ENCODE results near the gene CUL9.

CUL9 gene

DNA sequence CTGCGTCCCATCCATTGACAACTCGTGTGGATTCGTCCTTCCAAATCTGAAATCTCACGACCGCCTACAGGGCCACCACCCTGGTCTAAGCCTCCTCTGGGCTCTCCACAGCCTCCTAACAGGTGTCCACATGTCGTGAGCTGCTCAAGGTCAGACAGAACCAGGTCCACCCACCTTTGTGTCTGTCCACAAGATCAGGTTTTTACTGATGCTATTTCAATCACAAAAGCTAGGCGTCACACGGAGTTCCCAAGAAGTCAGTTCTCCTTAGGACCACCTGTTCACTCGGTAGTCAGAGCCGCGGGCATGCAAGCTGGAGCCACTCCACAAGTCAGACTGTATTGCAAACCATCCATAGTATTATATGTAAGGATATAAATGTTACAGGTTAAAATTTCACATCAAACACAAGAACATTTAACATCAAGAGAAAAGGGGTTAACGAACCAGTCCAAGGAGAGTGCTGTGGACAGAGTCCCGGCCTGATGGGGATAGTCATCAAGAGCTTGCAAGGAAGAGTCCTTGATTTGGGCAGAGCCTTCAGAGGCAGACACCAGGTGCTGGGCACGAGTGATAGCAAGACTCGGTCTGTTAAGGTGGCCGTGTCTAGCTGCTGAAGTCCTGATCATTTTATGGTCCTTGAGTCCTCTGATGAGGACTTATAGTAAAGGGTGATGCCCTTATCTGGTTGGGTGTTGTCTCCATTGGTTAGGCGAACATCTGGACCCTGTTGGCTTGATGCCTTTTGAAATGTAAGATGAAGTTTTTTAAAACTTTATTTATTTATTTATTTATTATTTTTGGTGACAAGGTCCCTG lies 48.0 kb downstream of the CUL9 start:
- DNase-seq (ENCODE audit: low spot score) = no peak

DNA sequence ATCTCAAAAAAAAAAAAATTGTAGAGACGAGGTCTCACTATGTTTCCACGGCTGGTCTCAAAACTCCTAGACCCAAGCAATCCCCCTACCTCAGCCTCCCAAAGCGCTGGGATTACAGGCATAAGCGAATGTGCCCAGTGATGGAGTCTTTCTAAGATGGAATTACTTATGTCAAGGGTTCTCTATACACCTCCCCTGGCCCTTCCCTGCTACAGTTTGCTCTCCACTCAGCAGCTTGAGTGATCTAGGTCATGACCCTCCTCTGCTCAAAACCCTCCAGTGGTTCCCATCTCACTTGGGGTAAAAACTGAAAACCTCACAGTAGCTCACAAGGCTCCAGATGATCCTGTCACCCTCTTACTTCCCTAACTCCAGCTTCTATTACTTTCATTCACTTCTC lies 49.1 kb downstream of the CUL9 start:
- no peak for DNase-seq (ENCODE audit: low spot score)

DNA sequence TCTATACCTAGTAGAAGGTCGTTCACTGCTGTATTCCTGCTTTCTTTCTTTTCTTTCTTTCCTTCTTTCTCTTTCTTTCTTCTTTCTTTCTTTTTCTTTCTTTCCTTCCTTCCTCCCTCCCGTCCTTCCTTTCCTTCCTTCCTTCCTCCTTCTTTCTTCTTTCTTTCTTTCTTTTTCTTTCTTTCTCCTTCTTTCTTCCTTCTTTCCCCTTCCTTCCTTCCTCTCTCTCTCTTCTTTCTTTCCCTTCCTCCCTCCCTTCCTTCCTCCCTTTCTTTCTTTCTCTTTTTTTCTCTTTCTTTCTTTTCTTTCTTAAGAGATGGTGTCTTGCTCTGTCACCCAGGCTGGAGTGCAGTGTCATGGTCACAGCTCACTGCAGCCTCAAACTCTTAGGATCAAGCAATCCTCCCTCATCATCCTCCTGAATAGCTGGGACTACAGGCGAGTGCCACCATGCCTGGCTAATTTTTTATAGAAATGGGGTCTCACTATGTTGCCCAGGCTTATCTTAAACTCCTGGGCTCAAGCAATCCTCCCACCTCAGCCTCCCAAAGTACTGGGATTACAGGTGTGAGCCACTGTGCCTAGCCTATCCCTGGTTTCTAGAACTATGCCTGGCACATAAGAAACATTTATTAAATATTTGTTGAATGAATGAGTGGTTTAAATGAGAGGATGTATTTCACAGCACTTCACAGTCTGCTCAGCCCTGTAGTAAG lies 49.9 kb downstream of the CUL9 start:
- DNase-seq (ENCODE audit: low spot score) = no peak

DNA sequence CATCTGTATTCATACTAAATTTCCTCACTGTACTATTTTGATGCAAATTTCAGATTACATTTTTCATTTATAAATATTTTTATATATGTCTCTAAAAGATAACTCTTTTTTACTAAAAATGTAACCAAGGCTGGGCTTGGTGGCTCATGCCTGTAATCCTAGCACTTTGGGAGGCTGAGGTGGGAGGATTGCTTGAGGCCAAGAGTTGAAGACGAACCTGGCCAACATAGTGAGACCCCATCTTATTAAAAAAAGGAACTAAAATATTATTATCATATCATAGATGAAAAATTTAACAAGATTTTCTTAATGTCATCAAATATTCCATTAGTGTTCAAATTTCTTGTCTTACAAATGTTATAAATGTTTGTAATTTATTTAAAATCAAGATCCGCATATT lies 53.8 kb downstream of the CUL9 start:
- no peak for DNase-seq (ENCODE audit: low spot score)

DNA sequence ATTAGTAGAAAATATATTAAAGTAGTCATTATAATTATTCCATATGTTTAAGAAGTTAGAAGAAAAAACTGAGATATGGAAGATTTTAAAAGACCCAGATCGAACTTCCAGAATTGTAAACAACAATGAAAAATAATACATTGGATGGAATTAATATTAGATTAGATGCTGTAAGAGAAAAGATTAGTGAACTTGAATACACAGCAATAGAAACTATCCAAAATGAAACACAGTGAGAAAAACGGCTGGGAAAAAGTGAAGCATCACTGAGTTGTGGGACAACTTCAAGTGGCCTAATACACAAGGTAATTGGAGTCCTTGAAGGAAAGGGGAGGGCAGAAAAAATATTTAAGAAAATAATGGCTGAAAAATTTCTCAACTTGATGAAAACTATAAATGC lies 57.1 kb downstream of the CUL9 start:
- DNase-seq (ENCODE audit: low spot score) = no peak

DNA sequence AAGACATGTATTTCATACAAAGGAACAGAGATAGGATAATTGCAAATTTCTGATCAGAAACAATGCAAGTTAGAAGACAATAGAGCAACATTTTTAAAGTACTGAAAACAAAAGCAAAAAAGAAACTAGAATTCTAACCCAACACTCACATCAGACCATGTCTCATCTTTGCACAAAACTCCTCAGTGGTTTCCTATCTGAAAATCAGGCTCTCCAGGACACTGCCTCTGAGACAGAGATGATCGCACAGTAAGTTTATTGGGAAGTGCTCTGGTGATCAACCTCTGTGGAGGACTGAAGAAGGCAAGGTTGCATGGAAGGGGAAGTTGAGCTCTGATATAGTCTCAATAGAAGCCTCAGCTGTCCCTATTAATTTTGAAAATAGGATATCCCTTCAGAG lies 59.0 kb downstream of the CUL9 start:
- no peak for DNase-seq (ENCODE audit: low spot score)

DNA sequence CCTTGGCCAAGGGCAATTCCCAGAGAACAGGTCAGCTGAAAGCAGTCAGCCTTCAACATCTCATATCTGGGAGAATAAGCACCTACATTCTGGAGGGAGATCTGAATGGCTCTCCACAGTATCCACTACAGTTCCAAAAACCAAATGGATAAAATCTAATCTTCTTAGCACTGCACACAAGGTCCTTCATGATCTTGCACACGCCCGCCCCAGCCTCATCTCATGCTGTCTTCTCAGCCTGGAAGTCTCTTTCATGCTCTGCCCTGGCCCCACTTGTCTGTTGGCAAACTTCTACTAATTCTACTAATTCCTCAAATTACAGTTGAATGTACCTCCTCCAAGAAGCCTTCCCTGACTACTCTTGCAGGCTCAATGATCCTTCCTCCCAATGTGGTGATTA lies 59.5 kb downstream of the CUL9 start:
- no peak for DNase-seq (ENCODE audit: low spot score)

DNA sequence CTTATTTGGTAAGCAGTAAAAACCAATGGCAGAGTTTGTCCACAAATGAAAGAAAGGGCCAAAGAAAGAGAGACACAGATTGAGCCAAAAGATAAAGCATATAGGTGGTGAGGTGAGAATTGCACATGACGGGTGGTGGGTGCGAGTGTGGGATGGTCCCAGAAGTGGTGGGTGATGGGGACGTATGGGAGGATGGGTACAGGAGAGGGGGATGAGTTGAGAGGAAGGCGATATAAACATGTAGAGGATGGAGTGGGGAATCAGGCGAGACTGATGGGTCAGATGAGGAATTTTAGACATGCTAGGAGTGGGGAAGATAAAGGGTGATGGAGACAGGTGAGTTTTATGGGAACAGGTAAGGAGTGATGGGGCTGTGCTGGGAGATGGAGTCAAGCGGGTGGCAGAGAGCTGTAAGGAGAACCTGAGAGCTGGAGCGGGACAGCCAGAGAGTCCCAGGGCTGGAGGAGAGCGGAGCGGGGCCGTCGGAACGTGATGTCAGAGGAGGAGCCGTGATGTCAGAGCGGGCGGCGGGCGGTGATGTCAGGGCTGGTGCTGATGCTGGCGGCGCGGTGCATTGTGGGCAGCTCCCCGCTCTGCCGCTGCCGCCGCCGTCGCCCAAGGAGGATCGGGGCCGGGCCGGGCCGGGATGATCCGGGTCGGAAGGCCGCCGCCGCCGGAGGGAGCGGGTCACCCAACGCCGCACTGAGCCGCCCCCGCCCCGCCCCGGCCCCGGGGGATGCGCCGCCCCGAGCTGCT lies 61.1 kb downstream of the CUL9 start, which contains the start of gene TTBK1:
Gene TTBK1, plus strand, starts transcription at position 574 of the 756 bp plus-strand sequence. CDS start 3,180 bp downstream, outside the sequence.
- DNase-seq (ENCODE audit: low spot score) = no peak

DNA sequence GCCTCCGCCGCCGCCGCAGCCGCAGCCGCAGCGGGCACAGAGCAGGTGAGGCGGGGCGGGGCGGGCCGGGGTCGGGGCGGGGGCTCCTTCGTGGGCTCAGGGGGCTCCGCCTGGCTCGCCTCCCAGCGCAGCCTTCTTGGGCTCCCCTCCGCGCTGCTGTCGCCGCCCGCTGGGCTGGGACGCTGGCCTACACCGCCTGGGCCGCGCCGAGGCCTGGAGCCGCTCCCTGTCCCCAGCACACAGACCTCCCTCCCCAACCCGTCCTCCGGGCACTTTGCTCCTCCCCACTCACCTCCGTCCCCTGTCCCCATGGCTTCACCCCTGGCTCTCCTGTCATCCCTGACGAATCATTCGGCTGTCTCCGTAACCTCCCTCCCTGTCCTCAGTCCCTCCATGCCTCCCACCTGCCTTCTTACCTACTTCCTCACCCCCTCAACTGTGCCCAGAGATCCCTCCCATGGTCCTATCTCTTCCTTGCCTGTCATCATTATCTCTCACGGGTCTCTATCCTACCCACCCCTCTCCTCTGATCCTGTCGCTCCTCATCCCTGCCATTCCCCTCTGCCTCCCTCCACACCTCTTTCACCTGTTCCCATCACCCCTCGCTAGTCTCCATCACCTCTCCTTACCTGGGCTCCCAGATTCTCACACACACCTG lies 61.8 kb downstream of the CUL9 start:
- DNase-seq (ENCODE audit: low spot score) = no peak

DNA sequence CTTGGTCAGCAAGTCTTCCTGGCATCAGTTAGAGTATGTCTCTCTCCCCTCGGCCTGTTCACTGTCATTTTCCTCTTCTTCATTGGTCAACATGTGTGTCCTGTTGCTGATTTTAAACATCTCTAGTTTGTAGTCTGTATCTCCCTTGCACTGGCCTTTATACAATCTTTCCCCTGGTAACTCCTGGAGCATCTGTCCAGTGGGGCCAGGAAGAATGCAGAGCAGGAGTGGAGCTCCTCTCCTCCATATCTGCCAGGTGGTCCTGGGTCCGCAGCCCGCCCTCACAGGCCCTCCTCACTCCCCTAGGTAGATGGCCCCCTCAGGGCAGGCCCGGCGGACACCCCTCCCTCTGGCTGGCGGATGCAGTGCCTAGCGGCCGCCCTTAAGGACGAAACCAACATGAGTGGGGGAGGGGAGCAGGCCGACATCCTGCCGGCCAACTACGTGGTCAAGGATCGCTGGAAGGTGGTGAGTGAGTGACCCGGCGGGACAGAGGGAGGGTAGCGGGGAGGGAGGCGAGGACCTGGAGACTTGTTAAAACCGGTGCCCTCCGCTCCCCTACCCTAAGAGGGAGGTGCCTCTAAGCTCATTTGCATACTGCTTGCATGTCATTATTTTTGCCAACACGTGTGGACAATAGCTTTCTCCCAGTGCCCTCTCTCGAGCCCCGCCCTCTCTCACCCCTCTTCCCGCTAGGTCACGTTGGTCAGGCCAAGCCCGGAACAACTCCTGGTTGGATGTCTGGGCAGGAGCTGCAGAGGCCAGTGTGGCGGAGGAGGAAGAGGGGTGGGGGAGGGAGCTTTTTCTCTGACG lies 64.5 kb downstream of the CUL9 start:
- no peak for DNase-seq (ENCODE audit: low spot score)

DNA sequence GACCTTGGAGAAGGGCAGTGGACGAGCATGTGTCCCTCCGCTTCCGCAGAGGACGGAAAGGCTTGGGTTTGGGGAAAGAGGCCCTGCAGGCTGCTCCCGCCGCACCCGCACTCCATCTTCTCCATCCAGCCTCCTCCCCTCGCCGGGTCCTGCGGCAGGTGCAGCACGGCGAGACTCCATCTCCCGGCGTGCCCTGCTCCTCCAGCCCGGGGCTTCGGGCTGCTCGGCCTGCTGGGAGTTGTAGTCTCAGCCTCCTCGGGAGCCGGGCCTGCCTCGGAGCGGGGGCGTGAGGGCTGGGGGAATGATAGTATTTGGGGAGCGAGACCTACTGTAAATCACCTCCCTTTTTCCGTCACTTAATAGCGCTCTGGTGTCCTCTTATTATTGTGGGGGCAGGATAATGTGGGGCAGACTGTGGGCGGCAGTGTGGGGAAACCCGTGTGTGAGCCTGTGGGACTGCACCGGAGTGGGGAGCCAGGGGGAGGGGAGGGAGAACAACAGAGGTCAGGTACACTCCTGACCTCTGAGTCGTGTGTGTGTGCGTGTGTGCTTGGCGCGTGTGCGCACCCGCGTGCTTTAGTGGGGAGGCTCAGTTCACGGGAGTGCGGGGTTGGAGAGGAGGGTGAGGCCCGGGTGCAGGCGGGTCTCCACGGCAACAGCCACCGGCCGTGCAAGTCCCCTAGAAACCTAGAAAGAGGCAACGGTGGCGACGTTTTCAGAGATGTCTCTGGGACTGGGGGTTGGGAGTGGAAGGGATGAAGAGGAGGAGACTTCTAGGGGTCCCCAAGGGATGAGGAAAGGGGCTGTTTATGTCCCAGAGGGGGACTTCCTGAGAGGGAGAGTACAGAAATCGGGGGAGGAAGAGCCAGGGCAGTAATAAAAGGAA lies 65.4 kb downstream of the CUL9 start:
- peak; percentile 81 for DNase-seq (ENCODE audit: low spot score)

DNA sequence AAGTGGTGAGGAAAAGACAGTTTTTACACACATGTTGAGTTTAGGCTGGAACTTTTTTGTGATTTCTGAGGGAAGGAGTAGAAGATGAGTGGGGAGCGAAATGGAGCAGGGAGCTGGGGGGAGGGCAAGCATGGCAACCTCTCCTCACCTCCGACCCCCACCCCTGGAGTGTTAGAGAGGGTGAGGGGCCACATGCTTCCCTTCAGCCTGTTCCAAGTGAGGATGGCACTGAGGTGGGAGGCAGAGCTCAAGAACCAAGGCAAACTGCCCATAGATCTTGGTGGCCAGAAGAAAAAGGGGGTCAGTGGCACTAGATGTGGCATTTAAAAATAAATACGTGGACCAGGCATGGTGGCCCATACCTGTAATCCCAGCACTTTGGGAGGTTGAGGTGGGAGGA lies 66.1 kb downstream of the CUL9 start:
- DNase-seq (ENCODE audit: low spot score) = no peak

DNA sequence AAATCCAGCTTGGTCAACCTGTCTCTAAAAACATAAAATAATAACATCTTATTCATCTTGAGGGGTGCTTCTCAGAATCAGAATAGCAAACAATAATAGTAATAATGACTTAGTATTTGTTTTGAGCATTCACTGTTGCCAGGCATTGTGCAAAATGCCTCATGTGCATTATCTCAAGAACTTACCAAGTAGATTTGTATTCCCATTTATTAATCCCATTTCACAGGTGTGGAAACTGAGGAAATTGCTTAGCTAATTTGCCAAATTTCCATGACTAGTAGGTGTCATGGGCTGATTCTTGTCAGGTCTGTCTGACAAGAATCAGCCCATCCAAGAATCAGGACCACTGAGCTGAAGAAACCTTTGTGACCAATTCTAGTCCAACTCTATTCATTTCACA lies 66.8 kb downstream of the CUL9 start:
- DNase-seq (ENCODE audit: low spot score) = no peak

DNA sequence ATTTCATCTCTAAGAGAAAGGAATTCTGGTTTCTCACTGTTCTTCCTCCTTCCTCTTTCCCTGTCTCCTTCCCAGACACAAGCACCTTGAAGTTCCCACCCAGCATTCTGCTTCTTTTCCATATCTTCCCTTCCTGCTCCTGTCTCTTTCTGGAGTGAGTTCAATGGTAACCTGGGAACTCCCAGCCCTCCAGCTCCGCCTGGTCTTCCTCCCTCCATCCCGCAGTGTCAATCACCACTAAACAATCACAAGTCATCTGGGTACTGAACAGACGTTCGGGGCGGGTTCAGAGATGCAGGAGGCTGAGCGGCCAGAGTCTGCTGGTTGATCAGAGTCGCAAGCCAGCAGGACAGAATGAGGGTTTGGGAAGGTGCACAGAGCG lies 69.0 kb downstream of the CUL9 start:
- DNase-seq (ENCODE audit: low spot score) = no peak

DNA sequence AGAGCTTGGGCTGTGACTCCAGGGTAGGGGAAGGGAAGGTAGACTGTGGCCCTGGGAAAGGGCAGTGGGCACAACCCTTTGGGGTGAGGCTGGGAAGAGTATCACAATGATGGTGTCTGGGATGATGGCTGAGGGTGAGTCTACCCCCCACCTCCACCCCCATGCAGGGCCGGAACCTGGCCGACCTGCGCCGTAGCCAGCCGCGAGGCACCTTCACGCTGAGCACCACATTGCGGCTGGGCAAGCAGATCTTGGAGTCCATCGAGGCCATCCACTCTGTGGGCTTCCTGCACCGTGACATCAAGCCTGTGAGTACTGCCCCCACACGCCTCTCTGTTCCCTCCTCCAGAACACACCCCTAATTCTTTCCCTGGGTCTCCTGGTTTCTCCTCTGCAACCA lies 71.4 kb downstream of the CUL9 start:
- DNase-seq (ENCODE audit: low spot score) = no peak

DNA sequence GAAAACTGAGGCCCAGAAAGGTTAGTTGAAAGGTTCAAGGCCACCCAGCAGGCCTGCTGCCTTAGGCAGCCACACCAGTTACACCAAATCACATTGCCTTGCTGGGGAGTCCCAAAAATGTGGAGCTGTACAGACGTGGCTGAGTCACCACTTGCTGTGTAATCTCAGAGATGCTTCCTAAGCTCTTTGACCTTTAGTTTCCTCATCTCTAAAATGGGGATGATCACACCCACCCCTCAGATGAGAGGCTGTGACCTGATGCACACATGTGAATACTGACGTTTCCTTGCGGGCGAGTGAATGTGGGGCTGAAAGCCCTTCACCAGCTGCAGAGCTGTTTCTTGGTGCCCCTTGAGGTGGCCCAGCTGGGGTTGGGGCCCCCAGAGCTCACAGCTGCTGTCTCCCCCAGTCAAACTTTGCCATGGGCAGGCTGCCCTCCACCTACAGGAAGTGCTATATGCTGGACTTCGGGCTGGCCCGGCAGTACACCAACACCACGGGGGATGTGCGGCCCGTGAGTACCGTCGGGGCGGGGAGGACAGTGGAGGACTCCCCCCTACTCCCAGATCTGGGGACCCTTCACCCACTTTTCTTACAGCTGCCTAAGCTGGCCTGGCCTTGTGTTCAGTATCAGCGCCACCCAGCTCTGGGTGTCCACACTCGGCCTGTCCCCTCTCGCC lies 72.3 kb downstream of the CUL9 start:
- DNase-seq (ENCODE audit: low spot score) = no peak

DNA sequence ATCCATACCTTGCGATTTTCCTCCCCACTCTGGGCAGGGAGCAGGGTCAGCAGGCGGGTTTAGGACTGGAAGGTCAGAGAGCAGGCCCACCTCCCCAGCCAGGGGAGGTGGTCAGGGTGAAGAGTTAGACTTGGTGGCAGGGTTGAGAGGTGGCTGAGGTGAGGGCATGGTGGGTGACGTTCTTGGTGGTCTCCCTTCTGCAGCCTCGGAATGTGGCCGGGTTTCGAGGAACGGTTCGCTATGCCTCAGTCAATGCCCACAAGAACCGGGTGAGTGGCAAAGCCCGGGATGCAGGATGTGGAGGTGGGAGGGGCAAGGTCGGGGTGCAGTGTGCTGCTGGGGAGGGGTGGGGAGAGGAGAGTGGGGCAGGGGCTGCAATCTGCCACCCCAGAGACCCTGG lies 72.8 kb downstream of the CUL9 start:
- DNase-seq (ENCODE audit: low spot score) = no peak

DNA sequence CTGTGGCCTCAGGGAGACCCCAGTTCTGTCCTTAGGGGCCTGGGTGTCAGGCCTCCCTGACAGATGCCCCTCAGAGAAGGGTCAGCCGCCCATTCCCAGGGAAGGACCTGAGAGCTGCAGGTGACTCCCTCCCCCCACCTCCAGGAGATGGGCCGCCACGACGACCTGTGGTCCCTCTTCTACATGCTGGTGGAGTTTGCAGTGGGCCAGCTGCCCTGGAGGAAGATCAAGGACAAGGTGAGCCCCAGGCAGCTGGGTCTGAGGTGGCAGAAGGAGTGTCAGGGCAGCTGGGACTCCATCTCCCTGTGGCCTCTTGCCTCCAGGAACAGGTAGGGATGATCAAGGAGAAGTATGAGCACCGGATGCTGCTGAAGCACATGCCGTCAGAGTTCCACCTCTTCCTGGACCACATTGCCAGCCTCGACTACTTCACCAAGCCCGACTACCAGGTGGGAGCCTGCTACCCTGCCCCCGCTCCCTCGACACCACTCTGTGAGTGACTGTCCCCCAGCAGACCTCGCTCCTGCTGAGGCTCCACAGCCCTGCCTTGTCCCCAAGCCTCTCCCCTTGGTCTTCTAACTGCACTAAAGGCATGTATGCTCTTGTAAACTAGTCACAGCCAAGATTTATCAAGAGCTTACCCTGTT lies 73.5 kb downstream of the CUL9 start:
- no peak for DNase-seq (ENCODE audit: low spot score)

DNA sequence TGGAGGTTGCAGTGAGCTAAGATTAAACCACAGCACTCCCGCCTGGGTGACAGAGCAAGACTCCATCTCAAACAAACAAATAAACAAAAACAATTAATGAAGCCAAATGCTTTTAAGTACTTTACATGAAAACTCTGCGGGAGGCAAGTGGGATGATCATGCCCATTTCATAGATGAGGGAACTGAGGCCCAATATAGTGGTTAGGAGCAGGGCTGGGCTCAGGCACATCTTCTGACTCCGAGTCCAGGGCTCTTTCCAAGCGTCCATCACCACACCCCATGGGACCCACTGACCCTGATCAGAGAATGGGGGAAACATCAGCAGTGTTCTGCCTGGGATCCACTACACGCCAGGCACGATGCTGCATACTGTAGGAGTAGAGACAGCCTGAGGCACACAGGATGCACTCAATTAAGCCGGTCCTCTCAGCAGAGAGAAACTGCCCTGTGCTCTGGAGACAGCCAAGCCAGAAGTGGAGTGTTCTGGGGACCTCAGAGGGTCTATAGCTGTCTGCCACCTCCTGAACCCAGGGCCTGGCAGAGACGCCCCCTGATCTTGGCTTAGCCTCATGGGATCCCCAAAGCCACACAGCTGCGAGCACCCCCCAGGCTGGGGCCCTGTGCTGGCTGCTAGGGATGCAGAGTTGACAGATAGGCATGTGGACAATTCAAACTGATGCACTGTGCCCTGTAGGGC lies 74.8 kb downstream of the CUL9 start:
- DNase-seq (ENCODE audit: low spot score) = no peak

Measured in CD4-positive, alpha-beta T cell treated with Interleukin-6 at 100 ng/mL for 8 hours (primary cell).